ENCODE measurements around the gene OR10H3. TPM values are rescaled to one million over a fixed set of nuclear protein-coding genes. Genes with fewer than 3 reads are reported as not detected.

OR10H3 gene
- polyA plus RNA-seq, 1 donor from 2014 or later = not detected

DNA sequence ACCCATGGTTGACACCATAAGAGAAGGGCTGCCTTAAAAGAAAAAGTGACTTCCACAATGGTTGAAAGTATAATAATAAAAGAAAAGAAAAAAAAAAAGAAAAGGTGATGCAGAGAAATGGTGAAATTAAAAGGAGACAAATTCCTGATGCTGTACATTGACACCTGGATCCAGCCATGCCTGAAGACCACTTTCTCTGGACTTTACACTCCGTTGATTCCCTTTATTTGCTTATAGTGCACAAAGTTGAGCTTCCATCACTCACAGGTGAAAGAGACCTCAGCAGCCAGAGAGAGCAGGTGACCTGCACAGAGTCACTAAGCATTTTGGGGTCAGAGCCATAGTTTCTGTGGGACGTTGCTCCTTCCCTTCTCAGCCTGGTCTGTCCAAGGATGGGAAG, 37.5 kb downstream of the OR10H3 start:
- no peak overlapping the region for H3K4me2 ChIP-seq (ENCODE audit: low read length)
- TF ChIP-seq, protein P1, sequence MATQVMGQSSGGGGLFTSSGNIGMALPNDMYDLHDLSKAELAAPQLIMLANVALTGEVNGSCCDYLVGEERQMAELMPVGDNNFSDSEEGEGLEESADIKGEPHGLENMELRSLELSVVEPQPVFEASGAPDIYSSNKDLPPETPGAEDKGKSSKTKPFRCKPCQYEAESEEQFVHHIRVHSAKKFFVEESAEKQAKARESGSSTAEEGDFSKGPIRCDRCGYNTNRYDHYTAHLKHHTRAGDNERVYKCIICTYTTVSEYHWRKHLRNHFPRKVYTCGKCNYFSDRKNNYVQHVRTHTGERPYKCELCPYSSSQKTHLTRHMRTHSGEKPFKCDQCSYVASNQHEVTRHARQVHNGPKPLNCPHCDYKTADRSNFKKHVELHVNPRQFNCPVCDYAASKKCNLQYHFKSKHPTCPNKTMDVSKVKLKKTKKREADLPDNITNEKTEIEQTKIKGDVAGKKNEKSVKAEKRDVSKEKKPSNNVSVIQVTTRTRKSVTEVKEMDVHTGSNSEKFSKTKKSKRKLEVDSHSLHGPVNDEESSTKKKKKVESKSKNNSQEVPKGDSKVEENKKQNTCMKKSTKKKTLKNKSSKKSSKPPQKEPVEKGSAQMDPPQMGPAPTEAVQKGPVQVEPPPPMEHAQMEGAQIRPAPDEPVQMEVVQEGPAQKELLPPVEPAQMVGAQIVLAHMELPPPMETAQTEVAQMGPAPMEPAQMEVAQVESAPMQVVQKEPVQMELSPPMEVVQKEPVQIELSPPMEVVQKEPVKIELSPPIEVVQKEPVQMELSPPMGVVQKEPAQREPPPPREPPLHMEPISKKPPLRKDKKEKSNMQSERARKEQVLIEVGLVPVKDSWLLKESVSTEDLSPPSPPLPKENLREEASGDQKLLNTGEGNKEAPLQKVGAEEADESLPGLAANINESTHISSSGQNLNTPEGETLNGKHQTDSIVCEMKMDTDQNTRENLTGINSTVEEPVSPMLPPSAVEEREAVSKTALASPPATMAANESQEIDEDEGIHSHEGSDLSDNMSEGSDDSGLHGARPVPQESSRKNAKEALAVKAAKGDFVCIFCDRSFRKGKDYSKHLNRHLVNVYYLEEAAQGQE (IDR thresholded peaks at IDR 0.05; ENCODE audit: borderline replicate concordance) = no peak
- no peak for TF ChIP-seq RAD21 (conservative IDR thresholded peaks at IDR 0.05)
- no peak for TF ChIP-seq EP300 (conservative IDR thresholded peaks at IDR 0.05; ENCODE audit: poor library complexity, severe bottlenecking)
- no peak for TF ChIP-seq EZH2 (IDR thresholded peaks at IDR 0.05; ENCODE audit: borderline replicate concordance, insufficient read depth, low read length, poor library complexity, severe bottlenecking)
- TF ChIP-seq, protein P2, sequence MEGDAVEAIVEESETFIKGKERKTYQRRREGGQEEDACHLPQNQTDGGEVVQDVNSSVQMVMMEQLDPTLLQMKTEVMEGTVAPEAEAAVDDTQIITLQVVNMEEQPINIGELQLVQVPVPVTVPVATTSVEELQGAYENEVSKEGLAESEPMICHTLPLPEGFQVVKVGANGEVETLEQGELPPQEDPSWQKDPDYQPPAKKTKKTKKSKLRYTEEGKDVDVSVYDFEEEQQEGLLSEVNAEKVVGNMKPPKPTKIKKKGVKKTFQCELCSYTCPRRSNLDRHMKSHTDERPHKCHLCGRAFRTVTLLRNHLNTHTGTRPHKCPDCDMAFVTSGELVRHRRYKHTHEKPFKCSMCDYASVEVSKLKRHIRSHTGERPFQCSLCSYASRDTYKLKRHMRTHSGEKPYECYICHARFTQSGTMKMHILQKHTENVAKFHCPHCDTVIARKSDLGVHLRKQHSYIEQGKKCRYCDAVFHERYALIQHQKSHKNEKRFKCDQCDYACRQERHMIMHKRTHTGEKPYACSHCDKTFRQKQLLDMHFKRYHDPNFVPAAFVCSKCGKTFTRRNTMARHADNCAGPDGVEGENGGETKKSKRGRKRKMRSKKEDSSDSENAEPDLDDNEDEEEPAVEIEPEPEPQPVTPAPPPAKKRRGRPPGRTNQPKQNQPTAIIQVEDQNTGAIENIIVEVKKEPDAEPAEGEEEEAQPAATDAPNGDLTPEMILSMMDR (IDR thresholded peaks at IDR 0.05; ENCODE audit: poor library complexity, severe bottlenecking) = no peak
- TF ChIP-seq POLR2AphosphoS5 (IDR thresholded peaks at IDR 0.05) = no peak
- no peak for TF ChIP-seq TAF1 (IDR thresholded peaks at IDR 0.05; ENCODE audit: low read depth)
- TF ChIP-seq SMC3 (conservative IDR thresholded peaks at IDR 0.05; ENCODE audit: poor library complexity) = no peak
- no peak for TF ChIP-seq MXI1 (conservative IDR thresholded peaks at IDR 0.05; ENCODE audit: poor library complexity, severe bottlenecking)
- no peaks in the 10 kb centered on the region for H3K79me2 ChIP-seq (replicated peaks; ENCODE audit: insufficient read depth, low read length)
- peaks cover 7% of the 10 kb centered on the region for H3K9me3 ChIP-seq (ENCODE audit: low read length)
- H3K27me3 ChIP-seq (ENCODE audit: insufficient read depth, low read depth, low read length) = no peaks in the 10 kb centered on the region
- H3K36me3 ChIP-seq (ENCODE audit: insufficient read depth, low read length) = no peaks in the 10 kb centered on the region
- H3K9ac ChIP-seq (ENCODE audit: low read length) = no peak overlapping the region
- no peaks in the 10 kb centered on the region for H3F3A ChIP-seq (ENCODE audit: insufficient read depth, low read length, poor library complexity, severe bottlenecking)
- H3K27ac ChIP-seq (ENCODE audit: low read length) = no peak overlapping the region
- H2AFZ ChIP-seq (ENCODE audit: low read depth, low read length) = no peak overlapping the region
- H4K20me1 ChIP-seq (ENCODE audit: insufficient read depth) = no peaks in the 10 kb centered on the region
- no peak overlapping the region for H3K4me3 ChIP-seq (ENCODE audit: low read length)
- no peaks in the 10 kb centered on the region for H3K9me2 ChIP-seq (ENCODE audit: insufficient read depth, low read length)

DNA sequence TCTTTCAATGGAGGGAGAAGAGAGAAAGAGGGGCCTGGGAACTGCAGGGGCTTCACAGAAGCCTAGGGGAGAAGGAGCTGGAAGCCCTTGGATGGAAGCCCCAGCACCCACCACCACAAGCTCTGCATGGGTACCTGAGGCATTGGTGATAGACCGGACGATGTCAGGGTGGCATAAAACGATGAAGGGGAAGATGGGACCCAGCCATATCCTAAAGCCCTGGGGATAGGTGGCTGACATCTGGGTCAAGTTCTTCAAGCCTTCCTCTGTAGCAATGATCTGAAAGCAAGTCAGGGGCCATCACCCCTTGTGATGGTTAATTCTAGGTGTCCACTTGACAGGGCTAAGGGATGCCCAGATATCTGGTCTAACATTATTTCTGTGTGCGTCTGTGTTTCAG, 38.5 kb downstream of the OR10H3 start:
- Histone ChIP-seq H3K36me3 (ENCODE audit: insufficient read depth, low read length) (no peaks in the 10 kb centered on the region), H3K4me2 (ENCODE audit: low read length) (no peak overlapping the region), H2AFZ (ENCODE audit: low read depth, low read length) (no peak overlapping the region), H3K27ac (ENCODE audit: low read length) (no peak overlapping the region), H3K9me3 (ENCODE audit: low read length) (peaks cover 7% of the 10 kb centered on the region), H3K9ac (ENCODE audit: low read length) (no peak overlapping the region), H3K4me3 (ENCODE audit: low read length) (no peak overlapping the region), H3K27me3 (ENCODE audit: insufficient read depth, low read depth, low read length) (no peaks in the 10 kb centered on the region), H3K9me2 (ENCODE audit: insufficient read depth, low read length) (no peaks in the 10 kb centered on the region), H3K79me2 (replicated peaks; ENCODE audit: insufficient read depth, low read length) (no peaks in the 10 kb centered on the region), H4K20me1 (ENCODE audit: insufficient read depth) (no peaks in the 10 kb centered on the region), H3F3A (ENCODE audit: insufficient read depth, low read length, poor library complexity, severe bottlenecking) (no peaks in the 10 kb centered on the region)
- no peak for TF ChIP-seq EZH2 (IDR thresholded peaks at IDR 0.05; ENCODE audit: borderline replicate concordance, insufficient read depth, low read length, poor library complexity, severe bottlenecking)
- TF ChIP-seq, protein P1 (IDR thresholded peaks at IDR 0.05; ENCODE audit: borderline replicate concordance) = no peak
- no peak for TF ChIP-seq EP300 (conservative IDR thresholded peaks at IDR 0.05; ENCODE audit: poor library complexity, severe bottlenecking)
- TF ChIP-seq TAF1 (IDR thresholded peaks at IDR 0.05; ENCODE audit: low read depth) = no peak
- TF ChIP-seq POLR2AphosphoS5 (IDR thresholded peaks at IDR 0.05) = no peak
- no peak for TF ChIP-seq SMC3 (conservative IDR thresholded peaks at IDR 0.05; ENCODE audit: poor library complexity)
- TF ChIP-seq MXI1 (conservative IDR thresholded peaks at IDR 0.05; ENCODE audit: poor library complexity, severe bottlenecking) = no peak
- TF ChIP-seq, protein P2 (IDR thresholded peaks at IDR 0.05; ENCODE audit: poor library complexity, severe bottlenecking) = no peak
- no peak for TF ChIP-seq RAD21 (conservative IDR thresholded peaks at IDR 0.05)

Measured in neural cell (in vitro differentiated cells).